ENCODE results near the gene MKNK2. TPM values are rescaled to one million over a fixed set of nuclear protein-coding genes. Genes with fewer than 3 reads are reported as not detected.
A peak's percentile ranks its signal among the peaks of the same experiment; 100 is the strongest.

Gene MKNK2
- total and polyA plus RNA-seq, 10 donors: 88.2 to 389 (median 220) TPM

DNA sequence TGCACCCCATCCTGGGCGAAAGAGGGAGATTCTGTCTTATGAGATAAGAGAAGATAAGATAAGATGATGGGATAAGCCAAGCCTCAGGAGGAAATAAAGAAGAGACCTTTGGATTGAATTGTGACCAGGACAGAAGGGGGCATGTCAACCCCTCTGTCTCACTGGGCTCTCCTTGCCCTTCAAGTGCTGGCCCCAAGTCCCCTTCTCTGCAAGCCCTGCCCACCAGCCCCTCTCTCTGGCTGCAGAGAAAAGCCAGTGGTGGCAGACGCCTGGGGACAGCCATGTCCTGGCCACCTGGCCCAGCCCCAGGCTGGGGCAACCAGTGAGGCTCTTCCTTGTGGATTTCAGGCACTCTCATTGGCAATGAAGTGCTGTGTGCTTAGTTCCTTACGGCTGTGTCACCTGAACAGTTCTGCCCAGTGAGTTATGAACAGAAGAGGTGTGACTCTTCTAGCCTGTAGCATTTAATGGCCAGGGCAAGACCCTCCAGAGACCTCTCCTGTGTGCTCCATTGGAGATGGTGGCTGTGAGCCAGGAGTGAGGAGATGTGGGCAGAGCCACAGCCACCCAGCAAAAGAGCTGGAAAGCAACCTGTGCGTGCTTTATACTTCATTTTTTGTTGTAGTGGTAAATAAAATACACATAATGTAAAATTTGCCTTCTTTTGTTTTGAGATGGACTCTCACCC is 29.4 kb downstream of the MKNK2 start:
- no peak overlapping the region for H3K4me3 ChIP-seq
- no peak for DNase-seq
- TF ChIP-seq, protein P1, sequence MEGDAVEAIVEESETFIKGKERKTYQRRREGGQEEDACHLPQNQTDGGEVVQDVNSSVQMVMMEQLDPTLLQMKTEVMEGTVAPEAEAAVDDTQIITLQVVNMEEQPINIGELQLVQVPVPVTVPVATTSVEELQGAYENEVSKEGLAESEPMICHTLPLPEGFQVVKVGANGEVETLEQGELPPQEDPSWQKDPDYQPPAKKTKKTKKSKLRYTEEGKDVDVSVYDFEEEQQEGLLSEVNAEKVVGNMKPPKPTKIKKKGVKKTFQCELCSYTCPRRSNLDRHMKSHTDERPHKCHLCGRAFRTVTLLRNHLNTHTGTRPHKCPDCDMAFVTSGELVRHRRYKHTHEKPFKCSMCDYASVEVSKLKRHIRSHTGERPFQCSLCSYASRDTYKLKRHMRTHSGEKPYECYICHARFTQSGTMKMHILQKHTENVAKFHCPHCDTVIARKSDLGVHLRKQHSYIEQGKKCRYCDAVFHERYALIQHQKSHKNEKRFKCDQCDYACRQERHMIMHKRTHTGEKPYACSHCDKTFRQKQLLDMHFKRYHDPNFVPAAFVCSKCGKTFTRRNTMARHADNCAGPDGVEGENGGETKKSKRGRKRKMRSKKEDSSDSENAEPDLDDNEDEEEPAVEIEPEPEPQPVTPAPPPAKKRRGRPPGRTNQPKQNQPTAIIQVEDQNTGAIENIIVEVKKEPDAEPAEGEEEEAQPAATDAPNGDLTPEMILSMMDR (IDR thresholded peaks at IDR 0.05 in 8 of 11, conservative IDR thresholded peaks at IDR 0.05 in 3 of 11): no peak
- TF ChIP-seq POLR2AphosphoS5 (IDR thresholded peaks at IDR 0.05): no peak
- TF ChIP-seq POLR2A (IDR thresholded peaks at IDR 0.05): no peak
- no peaks in the 10 kb centered on the region for H3K36me3 ChIP-seq
- 77 to 94% (median 80%) methylated on average over 3 to 4 of the region's 4 CpGs for WGBS, 5 donors
- H3K9me3 ChIP-seq: peaks cover 0 to 6% (median 0%) of the 10 kb centered on the region in 8 donors
- no peak overlapping the region for H3K27ac ChIP-seq
- peaks cover 5 to 26% (median 15%) of the 10 kb centered on the region in 6 donors for H3K4me1 ChIP-seq
- no peaks in the 10 kb centered on the region for H3K27me3 ChIP-seq (replicated peaks in 1 of 7)
- intact Hi-C loops (cut with DNase I; ENCODE audit: low total_unique reads): no loop called here

DNA sequence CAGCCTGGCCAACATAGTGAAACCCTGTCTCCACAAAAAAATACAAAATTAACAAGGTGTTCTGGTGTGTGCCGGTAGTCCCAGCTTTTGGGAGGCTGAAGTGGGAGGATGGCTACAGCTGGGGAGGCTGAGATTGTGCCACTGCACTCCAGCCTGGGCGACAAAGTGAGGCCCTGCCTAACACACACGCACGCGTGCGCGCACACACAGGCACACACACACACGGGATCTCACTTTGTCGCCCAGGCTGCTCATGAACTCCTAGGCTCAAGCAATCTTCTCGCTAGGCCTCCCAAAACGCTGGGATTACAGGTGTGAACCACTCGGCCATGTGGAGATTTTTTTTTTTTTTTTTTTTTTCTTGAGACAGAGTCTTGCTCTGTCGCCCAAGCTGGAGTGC is 32.3 kb downstream of the MKNK2 start:
- intact Hi-C loops (cut with DNase I; ENCODE audit: low total_unique reads): loop anchor here (5.0 kb wide), 1 partner anchor 49 kb away; no protein-coding TSS in a partner anchor

GRCh38 chr19:2016041-2016807 is 34.8 kb downstream of the MKNK2 start:
- H3K4me3 ChIP-seq: peak overlapping the region in 5 of 8 donors; percentile 23 to 83 (median 59)
- 53 to 73% (median 60%) methylated on average over 18 to 23 of the region's 23 CpGs for WGBS, 5 donors
- peak overlapping the region; percentile 27 to 87 (median 74) for H3K27ac ChIP-seq
- peaks cover 5 to 58% (median 28%) of the 10 kb centered on the region in 6 donors for H3K4me1 ChIP-seq
- H3K9me3 ChIP-seq: no peaks in the 10 kb centered on the region
- peaks cover 0 to 16% (median 0%) of the 10 kb centered on the region in 6 donors for H3K36me3 ChIP-seq
- H3K27me3 ChIP-seq (replicated peaks in 1 of 7): no peaks in the 10 kb centered on the region
- TF ChIP-seq POLR2AphosphoS5 (IDR thresholded peaks at IDR 0.05): no peak
- TF ChIP-seq, protein P1 (IDR thresholded peaks at IDR 0.05 in 8 of 11, conservative IDR thresholded peaks at IDR 0.05 in 3 of 11): no peak
- TF ChIP-seq POLR2A (IDR thresholded peaks at IDR 0.05): no peak
- intact Hi-C loops (cut with DNase I; ENCODE audit: low total_unique reads): loop anchor here (5.0 kb wide), 1 partner anchor 51 kb away; no protein-coding TSS in a partner anchor
- DNase-seq: no peak

More for the DNA sequence above, 32.3 kb downstream of the MKNK2 start:
- TF ChIP-seq POLR2AphosphoS5 (IDR thresholded peaks at IDR 0.05): no peak
- TF ChIP-seq, protein P1 (IDR thresholded peaks at IDR 0.05 in 8 of 11, conservative IDR thresholded peaks at IDR 0.05 in 3 of 11): no peak
- no peak for TF ChIP-seq POLR2A (IDR thresholded peaks at IDR 0.05)
- peaks cover 0 to under 1% (median 0%) of the 10 kb centered on the region in 6 donors for H3K36me3 ChIP-seq
- DNase-seq: no peak
- H3K27ac ChIP-seq: no peak overlapping the region
- no peak overlapping the region for H3K4me3 ChIP-seq
- H3K9me3 ChIP-seq: no peaks in the 10 kb centered on the region
- no peaks in the 10 kb centered on the region for H3K27me3 ChIP-seq (replicated peaks in 1 of 7)
- peaks cover 5 to 39% (median 27%) of the 10 kb centered on the region in 6 donors for H3K4me1 ChIP-seq
- WGBS, 5 donors: 88 to 96% (median 92%) methylated on average over 13 of the region's 13 CpGs

- Histone ChIP-seq H3K9me3 (no peaks in the 10 kb centered on the region), H3K4me3 (peak within 1 kb of the TSS; percentile 30 to 83 (median 56)), H3K27me3 (replicated peaks in 1 of 7) (no peaks in the 10 kb centered on the region), H3K4me1 (peaks cover 5 to 64% (median 28%) of the 10 kb centered on the region in 6 donors), H3K27ac (peak within 1 kb of the TSS; percentile 27 to 87 (median 74)), H3K36me3 (peaks cover 0 to 16% (median 0%) of the 10 kb centered on the region in 6 donors)
- 1 to 2% (median 1%) methylated on average over 15 to 20 of the region's 20 CpGs; no CpG with 5 or more reads in 2 of the 5 donors for WGBS, 5 donors
- peak; percentile 45 to 70 (median 62) for TF ChIP-seq POLR2AphosphoS5 (IDR thresholded peaks at IDR 0.05)
- TF ChIP-seq, protein P1 (IDR thresholded peaks at IDR 0.05 in 8 of 11, conservative IDR thresholded peaks at IDR 0.05 in 3 of 11): no peak
- intact Hi-C loops (cut with DNase I; ENCODE audit: low total_unique reads): loop anchor here (5.0 kb wide), 1 partner anchor 52 kb away; no protein-coding TSS in a partner anchor
- no peak for DNase-seq
These were observed 35.5 kb downstream of the MKNK2 start, which contains the start of gene BTBD2 for GRCh38 chr19:2015608-2015950. TSS of gene BTBD2 (minus strand) at chr19:2015714. CDS start at chr19:2015703, 11 bp downstream.
